Right cardiac atrium (tissue), 5 donors: ENCODE results near the gene MACF1. TPM values are rescaled to one million over a fixed set of nuclear protein-coding genes. Genes with fewer than 3 reads are reported as not detected.

Experiments
- ATAC-seq, 2 donors: fragments of 200-7000 bp; cut with Tn5 transposase; one replicate each; pipeline versions ENCODE4 v1.8.0 to v1.9.1; 2020; ENCODE audit warnings: moderate library complexity in 2 of 2, mild to moderate bottlenecking in 1 of 2
- DNase-seq, 3 donors: peaks; one replicate each; pipeline ENCODE4 v3.0.0-alpha.2; 2020
- H3K27ac ChIP-seq: one replicate; pipeline ENCODE4 v1.5.1; 2013; ENCODE audit warnings: mild to moderate bottlenecking, low read length, control low read depth, moderate library complexity
- H3K27me3 ChIP-seq: one replicate; pipeline ENCODE4 v1.6.1; 2013; ENCODE audit not compliant: control insufficient read depth, insufficient read depth
- H3K4me1 ChIP-seq: one replicate; pipeline ENCODE4 v1.6.1; 2013; ENCODE audit warnings: low read length; ENCODE audit not compliant: control insufficient read depth, insufficient read depth
- H3K4me3 ChIP-seq: one replicate; pipeline ENCODE4 v1.5.1; 2013; ENCODE audit warnings: low read length, control low read depth
- H3K9me3 ChIP-seq: one replicate; pipeline ENCODE4 v1.6.1; 2013; ENCODE audit warnings: low read length; ENCODE audit not compliant: control insufficient read depth
- WGBS: extraction: QIAGEN DNeasy Blood & Tissue Kit; methylation state at CpG from one replicate; pipeline ENCODE4 v1.1.7; 2013; 5-methylcytosine and 5-hydroxymethylcytosine counted together
- intact Hi-C, 4 donors: fragments of 100-400 bp; cut with DNase I; formaldehyde crosslinking; loops; one replicate each; pipeline versions ENCODE4 v1.11.0 to v1.14.0; 2022 to 2023
- polyA plus RNA-seq: library from polyadenylated mRNA; stranded (reverse); fragments of 200-250 nt; gene quantifications from one replicate; pipeline ENCODE4 v1.2.3, GENCODE V29; 2013
- total RNA-seq, 4 donors: library from RNA; stranded (reverse); fragmentation: NEBNext Ultra II Directional; extraction: Animal tissue kit (Norgen Biotek cat#: 25700); gene quantifications; one replicate each; pipeline ENCODE4 v1.2.1, GENCODE V29; 2021
- donor health status: healthy with polysubstance abuse.
- donor health status: DM: no; HTN: yes; CAD: no.
- donor health status: DM: no; HTN: no; CAD: no.
- donor health status: DM: no; HTN: yes; CAD: no; lungs with severe emphysema.
- donor health status: DM: yes; HTN: yes; CAD: no.

The MACF1 gene
- total and polyA plus RNA-seq, 5 donors, result 145 to 359 (median 316) TPM

DNA sequence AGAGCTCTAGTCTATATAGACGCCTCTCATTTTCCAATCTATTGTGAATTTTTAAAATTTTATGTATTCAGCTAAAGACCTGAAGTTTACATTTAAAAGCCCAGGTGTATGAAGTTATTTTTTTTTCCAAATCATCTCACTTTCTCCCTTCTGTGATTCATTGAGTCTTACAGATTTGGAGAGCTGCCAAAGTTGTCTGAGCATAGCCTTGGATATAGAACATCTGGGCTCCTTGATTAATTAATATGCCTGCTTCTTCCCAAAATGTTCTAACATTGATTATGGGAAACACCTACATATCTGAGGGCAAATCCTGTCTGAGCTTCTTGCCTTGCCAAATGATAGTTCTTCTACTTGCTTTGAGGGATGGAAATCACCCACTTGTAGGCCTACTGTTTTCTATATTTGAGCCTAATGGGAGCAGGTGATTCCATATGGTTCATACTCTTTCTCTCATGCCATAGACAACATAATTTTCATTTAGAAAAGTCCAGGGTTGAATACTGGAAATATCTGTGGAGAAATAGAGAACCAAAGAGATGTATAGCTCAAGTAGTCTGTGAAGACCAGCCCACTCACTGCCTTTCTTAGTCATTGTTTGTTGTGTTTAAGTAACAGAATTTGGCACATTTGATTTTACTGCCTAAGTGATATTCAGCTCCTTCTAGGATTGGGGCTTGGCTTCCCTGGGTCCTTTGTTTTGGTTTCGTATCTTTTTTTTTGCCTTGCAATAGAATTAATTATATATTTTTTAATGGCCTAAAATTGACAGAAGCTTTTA is 46.2 kb downstream of the MACF1 start:
- H3K9me3 ChIP-seq, result no peaks in the 10 kb centered on the region
- DNase-seq, result no peak
- no peaks in the 10 kb centered on the region for H3K4me1 ChIP-seq
- no peak overlapping the region for H3K27ac ChIP-seq
- no peaks in the 10 kb centered on the region for H3K27me3 ChIP-seq
- intact Hi-C loops, result loop anchor here in 2 of 4 donors (5.0 to 10.0 kb wide), 2 partner anchors 48 to 146 kb away; partner anchors contain the start of gene MACF1 (in 1 of the 2)
- ATAC-seq, result no peak
- no peak overlapping the region for H3K4me3 ChIP-seq
- 91% methylated on average over 2 of the region's 2 CpGs for WGBS

DNA sequence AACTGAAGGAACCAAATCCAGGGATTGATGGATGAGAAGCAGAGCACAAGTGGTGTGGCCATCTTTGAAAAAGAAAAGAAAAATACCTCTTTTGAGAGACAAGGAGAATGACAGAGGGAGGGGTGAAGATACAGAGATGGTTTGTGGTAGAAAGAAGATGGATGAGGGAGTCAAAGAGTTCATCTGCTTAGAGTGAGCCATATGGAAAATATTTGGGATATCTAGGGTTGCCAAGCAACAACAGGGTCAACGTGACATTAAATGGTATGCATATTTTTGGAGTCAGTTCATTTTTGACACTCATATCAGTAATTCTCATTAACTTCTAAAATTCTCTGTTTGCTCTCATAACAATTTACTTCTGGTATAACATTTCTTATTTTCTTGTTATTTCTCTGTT is 50.7 kb downstream of the MACF1 start:
- ATAC-seq (no peak), DNase-seq (no peak)
- H3K27me3 ChIP-seq, result no peaks in the 10 kb centered on the region
- H3K27ac ChIP-seq, result no peak overlapping the region
- 30% methylated on average over 1 of the region's 1 CpG for WGBS
- H3K4me3 ChIP-seq, result no peak overlapping the region
- no peaks in the 10 kb centered on the region for H3K9me3 ChIP-seq
- intact Hi-C loops, result loop anchor here (5.0 to 10.0 kb wide), 5 partner anchors 53 to 150 kb away; partner anchors contain the start of gene MACF1 (in 1 of the 4)
- H3K4me1 ChIP-seq, result no peaks in the 10 kb centered on the region

DNA sequence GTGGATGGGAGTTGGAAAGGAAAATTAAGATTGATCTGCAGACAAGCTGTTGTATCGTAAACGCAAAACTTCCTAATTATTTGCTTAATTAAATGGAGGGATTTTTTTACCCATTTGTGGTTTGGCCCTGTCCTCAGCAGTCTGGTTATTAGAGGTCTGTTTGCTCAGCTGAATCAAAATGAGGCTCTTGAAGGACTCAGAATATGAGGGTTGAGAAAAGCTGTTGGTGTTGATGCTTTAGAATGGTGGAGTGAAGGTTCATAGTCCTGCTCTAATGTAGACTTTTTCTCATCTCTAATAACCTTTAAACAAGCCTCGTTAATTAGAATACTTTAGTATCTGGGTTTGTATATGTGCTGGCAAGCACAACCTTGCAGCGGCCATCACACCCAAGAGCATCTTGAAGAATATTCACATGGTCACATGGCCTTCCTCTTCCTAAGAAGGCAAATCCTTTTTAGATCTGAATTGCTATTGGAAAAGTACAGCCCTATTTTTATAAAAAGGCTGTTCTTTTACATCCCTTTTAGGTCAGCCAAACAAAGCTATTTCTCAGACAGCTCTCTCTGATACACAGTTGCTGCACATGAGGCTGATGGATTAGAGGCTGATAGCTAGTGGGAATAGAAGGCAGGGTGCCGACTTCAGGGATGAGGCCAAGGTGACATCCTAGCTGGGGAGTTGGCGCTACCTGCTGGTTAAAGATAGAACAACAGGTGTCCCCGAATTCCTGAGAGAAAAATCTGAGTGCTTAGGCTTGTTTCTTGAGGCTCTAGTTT is 53.8 kb downstream of the MACF1 start:
- Histone ChIP-seq H3K9me3 (no peaks in the 10 kb centered on the region), H3K27me3 (no peaks in the 10 kb centered on the region), H3K27ac (peak overlapping the region; percentile 64), H3K4me1 (no peaks in the 10 kb centered on the region), H3K4me3 (no peak overlapping the region)
- intact Hi-C loops, result loop anchor here (2.0 to 10.0 kb wide), 6 partner anchors 56 to 160 kb away; partner anchors contain the start of gene MACF1 (in 1 of the 4)
- peak; percentile 50 to 83 (median 71) for DNase-seq
- peak; percentile 77 to 83 for ATAC-seq
- WGBS, result 43% methylated on average over 7 of the region's 7 CpGs

DNA sequence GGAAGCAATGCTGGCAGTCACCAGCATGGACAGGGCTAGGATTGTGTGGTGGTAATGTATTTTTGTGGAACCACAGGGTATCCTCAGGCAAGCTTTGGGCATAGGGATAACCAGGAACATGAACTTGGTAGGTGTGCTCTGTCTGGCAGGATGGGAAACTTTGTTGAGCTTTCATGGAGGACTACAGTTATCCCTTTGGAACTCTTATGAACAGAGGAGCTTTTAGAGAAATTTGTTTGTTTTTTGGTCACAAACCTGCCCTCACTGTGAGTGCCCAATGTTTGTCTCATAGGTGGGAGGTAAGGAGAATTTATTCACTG is 54.4 kb downstream of the MACF1 start:
- Histone ChIP-seq H3K27me3 (no peaks in the 10 kb centered on the region), H3K4me3 (no peak overlapping the region), H3K9me3 (no peaks in the 10 kb centered on the region), H3K27ac (peak overlapping the region; percentile 64), H3K4me1 (no peaks in the 10 kb centered on the region)
- no peak for DNase-seq
- ATAC-seq, result peak; percentile 31 to 49
- intact Hi-C loops, result loop anchor here (2.0 to 10.0 kb wide), 6 partner anchors 57 to 160 kb away; partner anchors contain the start of gene MACF1 (in 1 of the 4)

DNA sequence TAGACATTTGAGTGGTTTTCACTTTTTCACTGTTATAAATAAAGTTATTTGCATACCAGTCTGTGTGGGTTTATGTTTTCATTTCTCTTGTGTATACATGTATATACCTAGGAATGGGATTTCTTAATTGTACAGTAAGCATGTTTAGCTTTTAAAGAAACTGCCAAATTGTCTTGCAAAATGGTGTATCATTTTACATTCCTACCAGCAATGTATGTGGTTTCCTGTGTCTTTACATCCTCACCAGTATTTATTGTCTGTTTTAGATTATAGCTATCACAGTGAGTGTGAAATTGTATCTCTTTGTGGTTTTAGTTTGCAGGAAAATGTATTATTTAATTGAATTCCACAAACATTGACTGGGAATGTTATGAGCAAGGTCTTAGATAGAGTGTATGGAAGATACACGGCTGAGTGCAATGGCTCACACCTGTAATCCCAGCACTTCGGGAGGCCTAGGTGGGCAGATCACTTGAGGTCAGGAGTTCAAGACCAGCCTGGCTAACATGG is 57.3 kb downstream of the MACF1 start:
- ATAC-seq (no peak), DNase-seq (no peak)
- no peaks in the 10 kb centered on the region for H3K27me3 ChIP-seq
- intact Hi-C loops, result no loop called here
- WGBS, result 87% methylated on average over 2 of the region's 2 CpGs
- H3K9me3 ChIP-seq, result no peaks in the 10 kb centered on the region
- no peak overlapping the region for H3K4me3 ChIP-seq
- no peaks in the 10 kb centered on the region for H3K4me1 ChIP-seq
- H3K27ac ChIP-seq, result no peak overlapping the region

DNA sequence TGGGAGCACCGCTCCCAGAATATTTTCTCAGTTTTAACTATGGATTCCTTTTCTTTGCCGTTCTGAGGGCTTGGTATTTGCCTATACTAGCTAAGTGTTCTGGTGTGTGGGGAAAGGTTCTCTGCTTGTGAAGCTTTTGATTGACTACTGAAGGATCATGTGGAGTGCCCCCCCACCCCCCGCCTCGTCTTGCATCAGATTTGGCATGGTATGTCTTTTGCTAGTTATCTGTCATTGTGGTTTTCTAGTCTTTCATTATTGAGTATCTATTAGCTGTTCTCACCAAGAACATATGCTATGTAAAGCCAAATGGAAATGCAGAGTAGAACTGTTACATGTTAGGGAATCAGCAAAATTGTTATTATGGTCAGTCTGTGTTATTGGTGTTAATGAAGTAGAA is 58.3 kb downstream of the MACF1 start:
- intact Hi-C loops, result no loop called here
- Histone ChIP-seq H3K27ac (no peak overlapping the region), H3K4me1 (no peaks in the 10 kb centered on the region), H3K9me3 (no peaks in the 10 kb centered on the region), H3K27me3 (no peaks in the 10 kb centered on the region), H3K4me3 (no peak overlapping the region)
- no peak for DNase-seq
- 70% methylated on average over 4 of the region's 4 CpGs for whole genome bisulfite sequencing
- no peak for ATAC-seq

DNA sequence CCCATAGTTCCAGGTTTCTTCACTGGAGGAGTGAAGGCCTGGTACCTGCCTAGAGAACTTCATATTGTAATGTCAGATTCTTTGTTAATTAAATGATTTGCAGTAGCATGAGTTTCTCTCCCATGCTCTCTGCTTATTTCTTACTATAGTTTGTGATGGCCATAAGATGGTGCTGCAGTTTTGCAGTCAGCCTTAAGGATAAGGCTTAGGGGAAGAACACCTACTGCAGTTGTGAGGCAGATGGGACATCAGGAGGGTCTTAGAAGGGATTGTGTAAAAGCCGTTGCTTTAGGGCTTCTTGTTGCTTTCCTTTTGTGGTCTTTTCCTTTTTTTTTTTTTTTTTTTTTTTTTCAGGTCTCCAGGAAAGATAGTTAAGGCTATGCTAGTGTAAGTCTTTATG is 61.8 kb downstream of the MACF1 start:
- intact Hi-C loops, result no loop called here
- Histone ChIP-seq H3K4me1 (peaks cover 21% of the 10 kb centered on the region), H3K9me3 (no peaks in the 10 kb centered on the region), H3K27me3 (no peaks in the 10 kb centered on the region), H3K27ac (no peak overlapping the region), H3K4me3 (no peak overlapping the region)
- DNase-seq (no peak), ATAC-seq (no peak)
- WGBS, result 46% methylated on average over 1 of the region's 1 CpG

DNA sequence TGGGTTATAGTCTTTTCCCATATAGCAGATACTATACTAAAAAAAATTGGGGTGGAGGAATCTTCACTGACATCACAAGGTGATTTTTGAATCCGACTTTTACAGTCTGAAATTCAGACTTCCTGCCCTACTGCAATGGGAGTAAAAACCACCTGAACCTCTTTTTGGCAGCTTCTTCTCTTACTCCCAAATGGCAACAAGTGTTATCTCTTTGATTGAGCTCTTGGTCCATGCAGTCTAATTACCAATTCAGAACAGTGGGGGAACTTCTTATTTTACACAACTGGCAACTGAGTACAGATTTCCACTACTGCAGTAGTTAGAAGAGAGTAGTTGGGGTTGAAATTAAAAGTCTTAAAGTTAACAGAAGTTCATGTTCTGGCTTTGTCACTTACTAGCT is 62.3 kb downstream of the MACF1 start:
- DNase-seq (no peak), ATAC-seq (no peak)
- no peak overlapping the region for H3K27ac ChIP-seq
- H3K27me3 ChIP-seq, result no peaks in the 10 kb centered on the region
- intact Hi-C loops, result no loop called here
- no peak overlapping the region for H3K4me3 ChIP-seq
- 73% methylated on average over 1 of the region's 1 CpG for WGBS
- no peaks in the 10 kb centered on the region for H3K9me3 ChIP-seq
- H3K4me1 ChIP-seq, result peaks cover 22% of the 10 kb centered on the region

DNA sequence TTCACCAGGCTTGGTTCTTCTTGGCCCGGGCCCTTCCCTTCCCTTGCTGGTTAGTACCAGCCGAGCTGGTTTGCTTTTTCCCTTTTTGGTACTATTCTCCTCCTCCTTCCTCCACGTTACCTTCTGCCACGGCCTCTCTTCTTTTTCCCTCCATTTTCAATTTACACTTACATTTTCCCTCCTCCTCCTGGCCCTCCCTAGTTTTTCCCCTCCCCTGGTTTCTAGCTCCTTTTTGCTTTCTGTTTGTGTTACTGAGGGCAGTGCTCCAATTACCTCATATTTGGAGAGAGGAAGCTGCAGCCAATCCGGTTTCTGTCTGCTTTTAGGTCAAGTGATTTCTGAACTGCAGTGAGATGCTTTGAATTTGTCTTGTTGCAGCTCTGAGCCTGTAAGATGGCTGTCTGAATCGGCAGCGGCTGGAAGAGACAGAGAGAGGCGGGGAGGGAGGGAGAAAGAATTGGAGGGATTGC is 63.7 kb downstream of the MACF1 start:
- Histone ChIP-seq H3K4me3 (peak overlapping the region; percentile 58), H3K9me3 (no peaks in the 10 kb centered on the region), H3K27ac (peak overlapping the region; percentile 88), H3K27me3 (no peaks in the 10 kb centered on the region), H3K4me1 (peaks cover 27% of the 10 kb centered on the region)
- DNase-seq, result peak in 2 of 3 donors; percentile 57 to 68
- WGBS, result 6% methylated on average over 8 of the region's 8 CpGs
- intact Hi-C loops, result no loop called here
- ATAC-seq, result peak; percentile 82 to 83

DNA sequence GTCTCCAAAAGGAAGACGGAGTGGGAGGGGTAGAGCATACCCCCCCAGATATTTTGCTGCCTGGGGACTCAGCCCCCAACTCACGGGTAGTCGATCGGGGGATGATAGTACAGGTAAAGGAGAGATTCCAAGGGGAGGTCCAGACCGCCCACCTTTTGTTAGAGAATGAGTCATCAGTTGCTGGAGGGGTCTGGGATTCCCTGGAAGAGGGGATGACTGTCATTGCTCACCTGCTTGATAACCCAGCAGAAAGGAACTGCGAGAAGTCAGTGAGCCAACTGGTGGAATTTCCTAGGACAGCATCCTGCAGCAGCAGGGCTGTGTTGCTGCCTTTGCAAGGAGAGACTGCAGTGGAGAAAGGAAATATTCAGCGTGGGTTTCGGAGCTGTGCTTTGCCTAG is 64.4 kb downstream of the MACF1 start:
- intact Hi-C loops, result no loop called here
- peak overlapping the region; percentile 58 for H3K4me3 ChIP-seq
- ATAC-seq (peak in 1 of 2 donors; percentile 17), DNase-seq (no peak)
- no peaks in the 10 kb centered on the region for H3K27me3 ChIP-seq
- peaks cover 27% of the 10 kb centered on the region for H3K4me1 ChIP-seq
- no peaks in the 10 kb centered on the region for H3K9me3 ChIP-seq
- 43% methylated on average over 8 of the region's 8 CpGs for WGBS
- H3K27ac ChIP-seq, result peak overlapping the region; percentile 88

DNA sequence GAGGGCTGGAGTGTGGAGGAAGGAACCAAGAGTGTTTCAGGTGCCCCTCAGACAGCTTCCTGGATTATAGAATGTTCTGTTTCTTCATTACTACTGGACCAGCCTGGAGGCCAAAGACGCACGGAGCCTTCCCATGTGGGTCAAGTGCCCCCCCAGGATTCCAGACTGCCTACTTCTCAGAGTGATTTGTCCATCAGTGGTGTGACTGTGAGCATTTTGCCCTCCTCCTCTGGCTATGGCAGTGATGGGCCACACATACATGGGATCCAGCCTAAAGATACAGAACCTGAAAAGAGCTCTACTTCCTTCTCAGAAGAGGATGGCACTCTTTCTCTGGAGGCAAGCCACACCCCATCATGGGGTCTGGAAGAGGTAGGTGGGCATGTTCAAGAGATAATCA is 64.9 kb downstream of the MACF1 start:
- ATAC-seq (no peak), DNase-seq (no peak)
- intact Hi-C loops, result no loop called here
- H3K9me3 ChIP-seq, result no peaks in the 10 kb centered on the region
- H3K4me1 ChIP-seq, result peaks cover 27% of the 10 kb centered on the region
- WGBS, result 60% methylated on average over 2 of the region's 2 CpGs
- no peak overlapping the region for H3K4me3 ChIP-seq
- H3K27ac ChIP-seq, result no peak overlapping the region
- H3K27me3 ChIP-seq, result no peaks in the 10 kb centered on the region
